ENCODE data around the gene KIF15. TPM values are rescaled to one million over a fixed set of nuclear protein-coding genes. Genes with fewer than 3 reads are reported as not detected.

KIF15 gene, protein sequence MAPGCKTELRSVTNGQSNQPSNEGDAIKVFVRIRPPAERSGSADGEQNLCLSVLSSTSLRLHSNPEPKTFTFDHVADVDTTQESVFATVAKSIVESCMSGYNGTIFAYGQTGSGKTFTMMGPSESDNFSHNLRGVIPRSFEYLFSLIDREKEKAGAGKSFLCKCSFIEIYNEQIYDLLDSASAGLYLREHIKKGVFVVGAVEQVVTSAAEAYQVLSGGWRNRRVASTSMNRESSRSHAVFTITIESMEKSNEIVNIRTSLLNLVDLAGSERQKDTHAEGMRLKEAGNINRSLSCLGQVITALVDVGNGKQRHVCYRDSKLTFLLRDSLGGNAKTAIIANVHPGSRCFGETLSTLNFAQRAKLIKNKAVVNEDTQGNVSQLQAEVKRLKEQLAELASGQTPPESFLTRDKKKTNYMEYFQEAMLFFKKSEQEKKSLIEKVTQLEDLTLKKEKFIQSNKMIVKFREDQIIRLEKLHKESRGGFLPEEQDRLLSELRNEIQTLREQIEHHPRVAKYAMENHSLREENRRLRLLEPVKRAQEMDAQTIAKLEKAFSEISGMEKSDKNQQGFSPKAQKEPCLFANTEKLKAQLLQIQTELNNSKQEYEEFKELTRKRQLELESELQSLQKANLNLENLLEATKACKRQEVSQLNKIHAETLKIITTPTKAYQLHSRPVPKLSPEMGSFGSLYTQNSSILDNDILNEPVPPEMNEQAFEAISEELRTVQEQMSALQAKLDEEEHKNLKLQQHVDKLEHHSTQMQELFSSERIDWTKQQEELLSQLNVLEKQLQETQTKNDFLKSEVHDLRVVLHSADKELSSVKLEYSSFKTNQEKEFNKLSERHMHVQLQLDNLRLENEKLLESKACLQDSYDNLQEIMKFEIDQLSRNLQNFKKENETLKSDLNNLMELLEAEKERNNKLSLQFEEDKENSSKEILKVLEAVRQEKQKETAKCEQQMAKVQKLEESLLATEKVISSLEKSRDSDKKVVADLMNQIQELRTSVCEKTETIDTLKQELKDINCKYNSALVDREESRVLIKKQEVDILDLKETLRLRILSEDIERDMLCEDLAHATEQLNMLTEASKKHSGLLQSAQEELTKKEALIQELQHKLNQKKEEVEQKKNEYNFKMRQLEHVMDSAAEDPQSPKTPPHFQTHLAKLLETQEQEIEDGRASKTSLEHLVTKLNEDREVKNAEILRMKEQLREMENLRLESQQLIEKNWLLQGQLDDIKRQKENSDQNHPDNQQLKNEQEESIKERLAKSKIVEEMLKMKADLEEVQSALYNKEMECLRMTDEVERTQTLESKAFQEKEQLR (N-terminal part only)
- 4.9 and 5.5 TPM in 2 replicates for total RNA-seq (2014; rRNA removed; shearing (Covaris generic))

DNA sequence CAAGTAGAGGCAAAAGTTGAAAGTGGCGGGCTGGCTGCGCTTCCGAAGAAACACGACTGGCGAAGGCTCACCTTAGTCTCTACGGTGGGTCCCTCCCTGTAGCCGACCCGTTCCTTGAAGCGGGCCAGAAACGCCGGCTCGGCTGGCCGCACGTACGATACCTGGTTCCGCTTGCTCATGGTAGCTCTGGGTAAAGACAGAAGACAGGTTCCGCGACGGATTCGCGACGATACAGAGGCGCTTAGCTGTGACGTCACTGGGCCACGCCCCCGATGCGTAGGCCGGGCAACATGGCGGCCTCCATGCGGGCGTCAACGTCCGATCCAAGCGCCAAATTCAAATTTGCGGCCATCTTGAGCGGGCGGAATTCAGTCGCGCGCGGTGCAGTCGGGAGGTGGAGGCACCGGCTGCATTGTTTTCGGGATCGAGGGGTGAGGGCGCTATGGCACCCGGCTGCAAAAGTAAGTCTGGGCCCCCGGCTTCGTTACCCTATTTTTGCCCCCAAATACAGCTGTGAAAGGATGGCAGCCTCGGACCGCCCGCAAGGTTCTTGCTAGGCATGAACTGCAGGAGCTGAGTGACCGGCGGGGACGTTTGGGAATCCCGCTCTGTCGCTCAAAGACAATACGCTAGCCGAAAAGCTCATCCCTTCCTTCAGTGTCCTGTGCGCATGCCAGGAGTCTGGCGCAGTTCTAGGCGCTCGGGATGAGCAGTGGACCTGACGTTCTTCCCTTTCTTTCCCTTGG lies at the start of gene KIF15, which contains the start of gene KIAA1143:
Gene KIF15, plus strand, starts transcription at position 371 of the 746 bp plus-strand sequence. Its CDS starts 72 bp downstream, at position 443.
Gene KIAA1143, minus strand, starts transcription at position 196 of the 746 bp plus-strand sequence. Its CDS starts 17 bp downstream, at position 179.
- DNase-seq (ENCODE audit: low spot score) = peak; percentile 92

DNA sequence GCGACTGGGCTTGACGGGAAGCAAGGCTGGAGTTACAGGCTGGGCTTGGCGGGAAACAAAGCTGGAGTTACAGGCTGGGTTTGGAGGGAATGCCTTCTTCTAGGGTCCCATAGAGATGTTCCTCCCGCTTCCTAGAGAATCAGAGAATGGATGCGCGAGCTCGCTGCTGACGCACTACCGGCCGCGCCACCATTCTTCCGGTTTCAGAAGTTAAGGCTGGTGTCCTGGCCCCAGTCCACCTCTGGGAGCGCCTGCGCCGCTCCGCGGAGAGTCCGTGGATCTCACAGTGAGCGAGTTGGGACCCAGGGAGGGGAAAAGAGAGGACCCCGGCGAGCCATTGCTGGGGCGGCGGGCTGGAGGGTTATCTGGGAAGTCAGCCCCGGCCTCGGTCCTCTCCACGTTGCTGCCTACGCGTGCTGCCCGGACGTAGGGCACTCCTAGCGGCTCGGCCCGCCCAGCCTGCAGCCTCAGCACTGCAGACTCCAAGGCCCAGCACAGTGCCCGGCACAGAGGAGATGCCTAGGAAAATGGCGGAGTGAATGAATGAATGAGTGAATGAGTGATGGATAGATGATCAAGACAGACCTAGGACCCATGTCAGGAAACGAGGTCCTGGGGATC lies 49.0 kb upstream of the KIF15 start, which contains the start of gene ZNF502:
Gene ZNF502, plus strand, starts transcription at position 206 of the 621 bp plus-strand sequence. CDS start 7,602 bp downstream, outside the sequence.
- peak; percentile 60 for DNase-seq (ENCODE audit: low spot score)

DNA sequence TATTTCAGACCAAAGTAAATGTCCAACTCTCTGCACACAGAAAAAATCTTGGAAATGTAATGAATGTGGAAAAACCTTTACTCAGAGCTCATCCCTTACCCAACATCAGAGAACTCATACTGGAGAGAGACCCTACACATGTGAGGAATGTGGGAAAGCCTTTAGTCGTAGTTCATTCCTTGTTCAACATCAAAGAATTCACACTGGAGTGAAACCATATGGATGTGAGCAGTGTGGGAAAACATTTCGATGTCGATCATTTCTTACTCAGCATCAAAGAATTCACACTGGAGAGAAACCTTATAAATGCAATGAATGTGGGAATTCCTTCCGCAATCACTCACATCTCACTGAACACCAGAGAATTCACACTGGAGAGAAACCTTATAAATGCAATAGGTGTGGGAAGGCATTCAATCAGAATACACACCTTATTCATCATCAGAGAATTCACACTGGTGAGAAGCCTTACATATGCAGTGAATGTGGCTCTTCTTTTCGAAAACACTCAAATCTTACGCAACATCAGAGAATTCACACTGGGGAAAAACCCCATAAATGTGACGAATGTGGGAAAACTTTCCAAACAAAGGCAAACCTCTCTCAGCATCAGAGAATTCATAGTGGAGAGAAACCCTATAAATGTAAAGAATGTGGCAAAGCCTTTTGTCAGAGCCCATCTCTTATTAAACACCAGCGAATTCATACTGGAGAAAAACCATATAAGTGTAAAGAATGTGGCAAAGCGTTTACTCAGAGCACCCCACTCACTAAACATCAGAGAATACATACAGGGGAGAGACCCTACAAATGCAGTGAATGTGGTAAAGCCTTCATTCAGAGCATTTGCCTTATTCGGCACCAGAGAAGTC lies 40.1 kb upstream of the KIF15 start:
- DNase-seq (ENCODE audit: low spot score) = no peak

DNA sequence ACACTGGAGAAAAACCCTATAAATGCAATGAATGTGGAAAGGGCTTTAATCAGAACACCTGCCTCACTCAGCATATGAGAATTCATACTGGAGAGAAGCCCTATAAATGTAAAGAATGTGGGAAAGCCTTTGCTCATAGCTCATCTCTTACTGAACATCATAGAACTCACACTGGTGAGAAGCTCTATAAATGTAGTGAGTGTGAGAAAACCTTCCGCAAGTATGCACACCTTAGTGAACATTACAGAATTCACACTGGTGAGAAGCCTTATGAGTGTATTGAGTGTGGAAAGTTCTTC lies 39.5 kb upstream of the KIF15 start:
- DNase-seq (ENCODE audit: low spot score) = no peak

DNA sequence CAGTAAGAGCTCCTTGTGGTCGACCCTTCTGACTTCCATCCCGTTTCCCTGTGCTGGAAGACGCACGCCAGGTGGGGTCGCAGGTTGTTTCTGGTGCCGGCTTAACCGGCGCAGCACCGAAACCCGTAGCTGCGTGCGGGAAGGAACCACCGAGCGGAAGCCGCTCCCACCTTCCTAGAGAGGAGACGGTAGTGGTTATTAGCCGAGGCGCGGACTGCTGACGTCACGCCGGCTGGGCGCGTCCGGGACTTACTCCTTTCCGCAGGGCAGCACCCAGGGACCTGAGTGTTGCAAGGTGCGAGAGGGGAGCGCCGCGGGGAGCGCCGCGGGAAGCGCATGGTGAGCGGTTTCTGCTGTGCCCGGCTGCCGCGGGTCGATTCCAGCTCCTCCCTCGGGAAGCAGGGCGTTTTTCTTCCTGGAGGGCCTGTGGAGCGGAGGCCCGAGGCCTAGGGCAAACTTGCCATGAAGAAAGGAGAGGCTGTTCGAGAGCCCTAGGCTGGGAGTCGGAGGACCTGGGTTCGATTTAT lies 32.1 kb upstream of the KIF15 start, which contains the start of gene ZNF501:
Gene ZNF501, plus strand, starts transcription at position 252 of the 527 bp plus-strand sequence. CDS start 4,787 bp downstream, outside the sequence.
- DNase-seq (ENCODE audit: low spot score) = peak; percentile 82

DNA sequence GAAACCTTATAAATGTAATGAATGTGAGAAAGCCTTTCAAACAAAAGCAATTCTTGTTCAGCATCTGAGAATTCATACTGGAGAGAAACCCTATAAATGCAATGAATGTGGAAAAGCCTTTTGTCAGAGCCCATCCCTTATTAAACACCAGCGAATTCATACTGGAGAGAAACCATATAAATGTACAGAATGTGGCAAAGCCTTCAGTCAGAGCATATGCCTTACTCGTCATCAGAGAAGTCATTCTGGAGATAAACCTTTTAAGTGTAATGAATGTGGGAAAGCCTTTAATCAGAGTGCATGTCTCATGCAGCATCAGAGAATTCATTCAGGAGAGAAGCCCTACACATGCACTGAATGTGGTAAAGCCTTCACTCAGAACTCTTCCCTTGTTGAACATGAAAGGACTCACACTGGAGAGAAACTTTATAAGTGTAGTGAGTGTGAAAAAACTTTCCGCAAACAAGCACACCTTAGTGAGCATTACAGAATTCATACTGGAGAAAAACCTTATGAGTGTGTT lies 26.9 kb upstream of the KIF15 start:
- no peak for DNase-seq (ENCODE audit: low spot score)

DNA sequence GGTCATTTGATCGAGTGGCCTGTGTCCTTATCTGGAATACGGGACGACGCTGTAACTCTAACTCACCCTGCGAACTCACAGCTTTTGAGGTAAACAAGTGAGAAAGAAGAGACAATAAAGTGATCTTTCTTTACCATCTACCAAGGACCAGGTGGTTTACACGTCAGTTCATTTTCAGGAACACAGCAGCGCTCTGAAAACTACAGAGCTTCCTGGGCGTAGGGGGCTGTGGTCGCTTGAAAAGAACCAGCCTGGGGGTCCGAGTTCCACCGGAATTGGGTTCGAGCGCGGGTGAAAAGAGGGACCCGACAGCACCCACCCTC lies 532 bp upstream of the KIF15 start:
- peak; percentile 7 for DNase-seq (ENCODE audit: low spot score)

DNA sequence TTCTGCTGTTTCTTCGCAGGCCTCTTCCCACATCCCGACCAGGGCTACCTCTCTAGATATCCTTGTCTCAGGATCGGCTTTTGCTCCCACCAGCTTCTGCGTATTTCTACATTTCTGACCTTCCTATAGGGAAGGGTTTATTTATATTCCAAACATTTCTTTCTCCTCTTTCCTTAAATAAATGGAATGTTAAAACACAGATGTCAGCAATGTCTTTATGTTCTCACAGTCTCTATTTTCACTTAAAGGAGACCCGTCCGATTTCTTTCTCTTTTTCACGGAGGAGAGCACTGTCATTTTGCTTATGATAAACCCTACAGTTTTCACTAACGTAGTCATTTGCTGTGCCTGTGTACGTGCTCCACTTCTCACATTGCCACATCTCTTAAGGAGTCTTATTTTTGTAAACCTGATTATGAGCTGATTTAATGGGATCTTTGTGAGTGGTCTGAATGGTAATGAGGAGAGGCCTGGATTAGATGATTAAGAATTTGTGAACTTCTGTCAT lies 630 bp downstream of the KIF15 start:
- DNase-seq (ENCODE audit: low spot score) = peak; percentile 54

DNA sequence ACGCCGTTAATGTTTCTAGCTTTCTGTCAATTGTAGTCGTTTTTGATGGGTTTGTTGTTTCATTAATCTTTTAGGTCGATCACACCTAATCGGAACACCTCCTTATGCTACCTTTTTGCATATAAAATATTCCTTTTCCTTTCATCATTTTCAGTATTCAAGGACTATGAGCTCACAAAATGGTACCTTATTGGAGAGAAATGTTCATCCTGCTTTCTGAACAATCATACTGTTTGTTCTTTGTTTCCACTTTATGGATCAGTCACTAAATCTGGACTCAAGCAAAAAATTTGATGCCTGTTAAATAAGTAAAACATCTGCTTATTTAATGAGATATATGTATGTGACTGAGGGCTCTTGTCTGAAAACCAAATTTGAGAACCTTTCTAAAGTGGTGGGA lies 1.1 kb downstream of the KIF15 start:
- no peak for DNase-seq (ENCODE audit: low spot score)

DNA sequence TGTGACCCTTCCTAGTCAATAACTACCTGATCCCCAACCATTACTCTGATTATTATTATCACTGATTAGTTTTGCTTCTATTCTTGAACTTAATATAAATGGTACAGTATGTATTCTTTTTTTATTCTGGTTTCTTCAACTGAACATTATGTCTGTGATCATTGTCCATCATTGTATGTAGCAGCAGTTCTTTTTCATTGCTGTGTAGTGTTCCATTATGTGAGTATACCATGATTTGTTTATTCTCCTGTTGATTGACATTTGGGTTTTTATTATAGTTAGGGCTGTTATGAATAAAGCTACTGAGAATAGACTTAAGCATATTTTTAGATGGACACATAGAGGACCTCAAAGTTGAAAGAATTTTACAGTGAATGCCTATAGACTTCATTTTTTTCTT lies 2.7 kb downstream of the KIF15 start:
- DNase-seq (ENCODE audit: low spot score) = no peak

DNA sequence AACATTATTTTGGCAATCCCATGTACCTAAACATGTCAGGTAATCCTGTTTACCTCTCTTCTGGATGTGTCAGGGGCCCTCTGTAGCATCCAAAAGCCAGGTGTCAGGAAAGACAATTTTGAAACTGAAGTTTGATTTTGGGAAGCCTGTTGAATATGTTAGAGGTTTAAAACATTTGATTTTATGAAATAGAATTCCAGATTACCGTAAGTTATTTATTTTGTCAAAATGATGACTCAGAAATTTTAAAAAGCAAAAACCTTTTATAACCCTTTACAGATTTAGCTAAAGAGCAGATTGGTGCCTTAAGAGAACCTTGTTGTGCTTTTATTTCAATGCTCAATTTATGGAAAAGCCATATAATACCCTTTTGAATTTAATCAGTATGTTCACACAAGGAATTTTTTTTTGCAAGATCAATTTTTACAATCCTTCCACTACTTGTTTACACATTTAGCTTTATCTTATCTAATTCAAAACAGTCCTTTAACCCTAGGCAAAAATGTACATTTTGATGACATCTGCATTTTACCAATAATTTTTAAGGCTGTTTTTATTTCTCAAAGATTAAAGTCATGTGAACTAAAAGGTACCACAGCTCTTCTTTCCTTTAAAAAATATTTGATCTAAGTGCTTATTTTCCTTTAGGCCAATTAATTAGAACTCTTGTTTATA lies 10.0 kb downstream of the KIF15 start:
- DNase-seq (ENCODE audit: low spot score) = no peak

DNA sequence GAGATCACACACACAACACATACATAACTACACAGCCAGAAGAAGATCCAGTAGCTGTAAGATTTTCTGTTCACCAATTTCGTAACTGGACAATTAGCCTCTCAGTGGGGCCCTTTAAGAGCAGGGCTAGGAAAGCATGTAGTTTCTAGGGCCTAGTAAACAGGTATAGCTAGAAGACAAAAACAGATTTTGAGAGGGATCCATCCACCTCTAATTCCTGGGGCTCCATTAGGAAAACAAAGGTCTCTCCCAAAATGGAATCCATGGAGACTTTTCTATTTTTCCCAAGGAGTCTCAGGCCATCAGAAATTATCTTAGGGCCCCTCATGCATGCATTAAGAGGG lies 10.5 kb downstream of the KIF15 start:
- no peak for DNase-seq (ENCODE audit: low spot score)

DNA sequence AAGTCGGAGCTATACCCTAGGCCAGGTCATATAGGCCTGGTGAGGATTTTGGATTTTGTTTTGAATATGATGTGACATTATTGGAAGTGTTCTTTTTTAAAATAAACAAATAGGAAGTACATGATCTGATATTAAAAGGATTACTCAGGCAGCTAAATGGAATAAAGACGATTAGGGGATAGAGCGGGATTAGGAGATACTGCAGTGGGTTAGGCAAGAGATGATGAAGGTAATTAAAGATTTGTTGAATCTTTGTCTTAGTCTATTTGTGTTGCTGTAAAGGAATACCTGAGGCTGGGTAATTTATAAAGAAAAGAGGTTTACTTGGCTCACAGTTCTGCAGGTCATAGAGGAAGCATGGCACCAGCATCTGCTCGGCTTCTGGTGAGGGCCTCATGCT lies 21.3 kb downstream of the KIF15 start:
- no peak for DNase-seq (ENCODE audit: low spot score)

DNA sequence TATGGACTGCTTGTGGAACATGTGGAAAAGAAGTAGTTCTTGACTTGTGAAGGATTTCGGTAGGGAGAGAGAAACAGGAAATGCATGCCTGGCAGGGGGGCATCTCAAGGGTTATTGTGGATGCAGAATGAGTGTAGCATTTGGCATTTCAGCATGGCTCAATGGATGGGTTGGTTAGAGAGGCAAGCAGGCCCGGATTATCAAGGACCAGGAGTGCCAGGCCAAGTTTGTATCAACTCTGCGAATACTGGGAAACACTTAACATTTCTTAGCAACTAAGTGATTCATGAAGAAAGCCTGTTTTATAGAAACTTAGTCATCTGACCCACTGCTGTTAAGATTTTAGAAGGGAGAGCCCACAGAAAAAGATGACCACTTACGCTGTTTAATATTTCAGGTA lies 33.6 kb downstream of the KIF15 start:
- no peak for DNase-seq (ENCODE audit: low spot score)

DNA sequence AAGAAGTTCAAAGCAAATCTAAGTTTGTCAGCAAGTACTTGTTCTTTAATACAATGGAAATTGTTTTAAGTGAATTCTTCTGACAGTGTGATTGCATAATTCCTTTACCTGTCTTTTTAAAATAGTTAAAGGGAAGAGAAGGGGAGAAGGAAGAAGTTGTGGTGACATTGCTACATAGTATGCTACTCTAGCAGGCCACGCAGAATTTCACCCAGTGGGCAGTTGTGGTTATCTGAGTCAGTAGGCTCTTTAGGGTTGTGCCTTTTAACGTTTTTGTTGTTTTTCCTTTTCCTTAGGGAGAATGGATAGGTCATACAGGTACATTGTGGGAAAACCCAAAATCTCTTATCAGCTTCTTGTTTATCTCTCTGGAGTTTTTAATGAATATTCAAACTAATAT lies 40.4 kb downstream of the KIF15 start:
- no peak for DNase-seq (ENCODE audit: low spot score)

DNA sequence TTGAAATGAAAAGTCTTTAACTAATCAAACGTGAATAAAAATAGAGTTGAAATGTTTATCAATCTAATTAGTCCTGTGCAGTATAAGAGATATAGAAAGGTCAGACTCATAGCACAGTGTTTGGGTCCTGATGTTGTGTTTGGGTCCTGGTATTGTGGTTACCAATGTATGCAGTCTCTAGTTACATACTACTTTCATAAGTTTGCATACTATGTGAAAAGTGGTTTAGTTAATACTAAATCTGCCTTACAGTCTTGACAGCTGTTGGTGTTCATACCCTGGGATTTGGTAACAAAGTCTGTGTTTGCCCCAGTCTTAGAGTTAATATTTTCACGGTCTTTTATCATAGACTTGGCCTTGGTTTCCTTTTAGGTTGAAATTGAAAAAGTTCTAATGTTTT lies 41.7 kb downstream of the KIF15 start:
- DNase-seq (ENCODE audit: low spot score) = no peak

DNA sequence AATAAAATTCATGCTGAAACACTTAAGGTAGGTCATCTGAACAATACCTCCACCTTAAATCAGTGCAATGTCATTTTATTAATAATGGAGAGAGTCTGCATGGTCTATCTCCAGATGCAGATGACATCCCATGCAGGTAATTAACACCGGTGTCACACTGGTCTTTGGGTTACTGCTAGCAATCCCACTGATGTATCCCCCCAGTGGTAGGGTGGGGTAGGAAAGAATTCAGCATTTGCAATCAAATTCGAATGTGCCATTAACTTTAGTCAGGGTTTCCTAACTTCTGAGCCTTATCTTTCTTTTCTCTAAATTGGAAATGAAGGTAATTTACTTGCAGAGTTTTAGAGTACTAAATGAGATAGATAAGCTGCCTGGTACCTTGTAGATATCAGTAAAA lies 44.4 kb downstream of the KIF15 start:
- DNase-seq (ENCODE audit: low spot score) = no peak

DNA sequence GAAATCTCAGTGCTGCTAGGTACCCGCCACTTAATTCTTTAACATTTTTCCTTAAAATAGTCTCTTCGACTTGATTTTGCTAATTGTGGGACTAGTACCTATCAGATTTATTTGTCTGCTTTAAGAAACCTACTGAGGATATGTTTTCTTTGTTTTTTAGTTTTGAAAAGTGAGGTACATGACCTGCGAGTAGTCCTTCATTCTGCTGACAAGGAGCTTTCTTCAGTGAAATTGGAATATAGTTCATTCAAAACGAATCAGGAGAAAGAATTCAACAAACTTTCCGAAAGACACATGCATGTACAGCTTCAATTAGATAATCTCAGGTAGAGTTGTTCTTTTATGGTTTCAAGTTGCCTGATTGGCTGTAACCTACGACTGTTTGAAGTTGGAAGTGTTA lies 53.2 kb downstream of the KIF15 start:
- DNase-seq (ENCODE audit: low spot score) = no peak

All from HT-29 (cell line).